Measurements from ENCODE around the gene ATOH7. TPM values are rescaled to one million over a fixed set of nuclear protein-coding genes. Genes with fewer than 3 reads are reported as not detected.

The ATOH7 gene
- total RNA-seq, 1 donor from 2014 or later: not detected

DNA sequence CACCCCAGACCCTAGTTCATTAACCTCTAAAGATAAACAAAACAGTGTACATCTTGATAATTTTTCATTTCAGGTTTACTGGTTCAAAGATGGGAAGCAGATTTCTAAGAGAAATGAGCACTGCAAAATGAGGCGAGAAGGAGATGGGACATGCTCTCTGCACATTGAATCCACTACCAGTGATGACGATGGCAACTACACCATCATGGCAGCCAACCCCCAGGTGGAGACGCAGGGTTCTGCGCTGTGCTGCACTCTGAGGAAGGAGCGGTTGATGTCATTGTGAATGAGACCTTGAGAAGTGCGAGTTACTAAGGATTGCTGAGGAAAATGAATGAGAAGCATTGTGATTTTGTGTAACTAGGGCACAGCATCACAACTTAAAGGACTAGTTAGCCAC is 37.6 kb downstream of the ATOH7 start:
- intact Hi-C loops (cut with micrococcal nuclease): no loop called here
- Mint-ChIP-seq H3K27me3 (ENCODE audit: insufficient read depth) (peaks cover 24% of the 10 kb centered on the region), H3K9me3 (no peaks in the 10 kb centered on the region), H3K4me3 (no peak overlapping the region), H3K27ac (no peak overlapping the region), H3K36me3 (ENCODE audit: low read depth) (no peaks in the 10 kb centered on the region), H3K4me1 (ENCODE audit: low read depth) (no peaks in the 10 kb centered on the region)
- no peak for DNase-seq (ENCODE audit: low spot score)

GRCh38 chr10:68192113-68192512 is 39.8 kb downstream of the ATOH7 start:
- H3K4me3 Mint-ChIP-seq: no peak overlapping the region
- no peaks in the 10 kb centered on the region for H3K9me3 Mint-ChIP-seq
- no peaks in the 10 kb centered on the region for H3K4me1 Mint-ChIP-seq (ENCODE audit: low read depth)
- intact Hi-C loops (cut with micrococcal nuclease): no loop called here
- H3K27me3 Mint-ChIP-seq (ENCODE audit: insufficient read depth): peaks cover 23% of the 10 kb centered on the region
- no peaks in the 10 kb centered on the region for H3K36me3 Mint-ChIP-seq (ENCODE audit: low read depth)
- no peak for DNase-seq (ENCODE audit: low spot score)
- H3K27ac Mint-ChIP-seq: no peak overlapping the region

- Mint-ChIP-seq H3K36me3 (ENCODE audit: low read depth) (no peaks in the 10 kb centered on the region), H3K27me3 (ENCODE audit: insufficient read depth) (peaks cover 33% of the 10 kb centered on the region), H3K4me1 (ENCODE audit: low read depth) (no peaks in the 10 kb centered on the region), H3K9me3 (no peaks in the 10 kb centered on the region), H3K27ac (no peak overlapping the region), H3K4me3 (no peak overlapping the region)
- no peak for DNase-seq (ENCODE audit: low spot score)
- intact Hi-C loops (cut with micrococcal nuclease): no loop called here
Observed at GRCh38 chr10:68188835-68189234, 43.1 kb downstream of the ATOH7 start.

- DNase-seq (ENCODE audit: low spot score): no peak
- Mint-ChIP-seq H3K36me3 (ENCODE audit: low read depth) (no peaks in the 10 kb centered on the region), H3K9me3 (no peaks in the 10 kb centered on the region), H3K4me1 (ENCODE audit: low read depth) (no peaks in the 10 kb centered on the region), H3K27ac (no peak overlapping the region), H3K4me3 (no peak overlapping the region), H3K27me3 (ENCODE audit: insufficient read depth) (peaks cover 20% of the 10 kb centered on the region)
- intact Hi-C loops (cut with micrococcal nuclease): no loop called here
Observed at GRCh38 chr10:68185085-68185484, 46.8 kb downstream of the ATOH7 start.

- intact Hi-C loops (cut with micrococcal nuclease): no loop called here
- H3K27me3 Mint-ChIP-seq (ENCODE audit: insufficient read depth): peaks cover 20% of the 10 kb centered on the region
- no peaks in the 10 kb centered on the region for H3K4me1 Mint-ChIP-seq (ENCODE audit: low read depth)
- no peaks in the 10 kb centered on the region for H3K36me3 Mint-ChIP-seq (ENCODE audit: low read depth)
- DNase-seq (ENCODE audit: low spot score): no peak
- H3K4me3 Mint-ChIP-seq: no peak overlapping the region
- H3K27ac Mint-ChIP-seq: no peak overlapping the region
- H3K9me3 Mint-ChIP-seq: no peaks in the 10 kb centered on the region
Observed at GRCh38 chr10:68184546-68184945, 47.4 kb downstream of the ATOH7 start.

Other genes starting within 250 kb of the ATOH7 start
- 42.3 and 53.1 TPM in 2 replicates for gene HERC4, start 156.8 kb downstream of the ATOH7 start, total RNA-seq
- not detected in 2 replicates for gene MYPN, start 122.6 kb downstream of the ATOH7 start, total RNA-seq
- 176 and 184 TPM in 2 replicates for gene HNRNPH3, start 100.0 kb upstream of the ATOH7 start, total RNA-seq
- 1.1 and 1.6 TPM in 2 replicates for gene PBLD, start 100.8 kb upstream of the ATOH7 start, total RNA-seq
- 10.4 and 12.3 TPM in 2 replicates for gene RUFY2, start 175.2 kb upstream of the ATOH7 start, total RNA-seq
- 50.2 and 54.3 TPM in 2 replicates for gene DNA2, start 239.9 kb upstream of the ATOH7 start, total RNA-seq

All from activated T-helper 1 cell treated with anti-CD3 and anti-CD28 coated beads, Interleukin-12 subunit alpha, Interleukin-12 subunit beta, Interleukin-2, Interleukin-4 antibody, amounts not matched to agents 30 ng/mL and 10 ng/mL and 1 ng/mL, durations not matched to agents 14 hours and 24 hours and 36 hours (primary cell).